Kidney capillary endothelial cell (primary cell): Measurements from ENCODE around the gene PPT1.

Source experiments
- DNase-seq: peaks from one replicate; pipeline ENCODE4 v3.0.0-alpha.2; 2018; ENCODE audit warnings: low spot score

PPT1 gene

DNA sequence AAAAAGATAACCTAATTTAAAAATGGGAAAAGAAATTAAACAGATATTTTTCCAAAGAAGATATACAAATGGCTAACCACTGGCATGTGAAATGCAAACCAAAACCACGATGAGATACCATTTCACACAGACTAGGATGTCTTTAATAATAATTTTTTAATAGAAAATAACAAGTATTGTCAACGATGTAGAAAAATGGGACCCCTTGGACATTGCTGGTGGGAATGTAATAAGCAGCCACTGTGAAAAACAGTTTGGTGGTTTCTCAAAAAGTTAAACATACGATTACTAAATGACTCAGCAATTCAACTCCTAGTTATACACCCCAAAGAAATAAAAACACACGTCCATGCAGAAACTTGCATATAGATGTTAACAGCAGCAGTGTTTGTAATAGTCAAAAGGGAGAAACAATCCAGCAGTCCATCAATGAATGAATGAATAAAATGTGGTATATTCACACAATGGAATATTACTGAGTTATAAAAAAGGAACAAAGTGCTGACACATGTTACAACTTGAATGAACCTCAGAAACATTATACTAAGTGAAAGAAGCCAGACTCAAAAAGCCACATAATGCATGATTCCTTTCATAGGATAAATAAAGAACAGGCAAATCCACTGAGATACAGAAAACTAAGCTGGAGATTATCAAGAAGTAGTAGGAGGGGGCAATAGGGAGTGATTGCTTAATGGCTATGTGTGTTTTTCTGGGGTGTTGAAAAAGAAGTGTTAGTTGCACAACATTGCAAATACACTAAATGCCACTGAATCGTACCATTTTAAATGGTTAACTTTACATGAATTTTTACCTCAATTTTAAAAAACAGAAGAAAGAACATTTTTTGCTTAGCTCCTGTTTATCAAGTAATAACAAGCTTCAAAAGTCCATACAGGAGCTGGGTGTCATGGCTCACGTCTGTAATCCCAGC is 4.1 kb downstream of the PPT1 start:
- DNase-seq, result no peak

DNA sequence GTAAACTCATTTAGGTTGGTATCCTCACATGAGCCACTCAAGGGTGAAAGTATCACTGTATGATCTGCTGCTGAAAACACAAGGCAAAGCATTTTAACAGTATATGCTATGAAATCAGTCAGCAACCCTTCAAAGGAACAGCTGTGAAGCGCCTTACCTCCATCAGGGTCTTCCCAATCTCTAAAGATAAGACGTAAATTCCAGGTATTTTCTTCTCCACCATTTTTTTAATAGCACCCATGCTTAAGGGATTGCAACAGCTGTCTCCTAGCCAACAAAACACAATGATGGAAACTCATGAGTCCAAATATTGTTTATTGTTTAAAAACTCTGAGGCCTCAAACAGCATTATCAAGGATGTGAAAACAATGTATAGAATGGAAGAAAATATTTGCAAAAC is 4.8 kb downstream of the PPT1 start:
- no peak for DNase-seq

DNA sequence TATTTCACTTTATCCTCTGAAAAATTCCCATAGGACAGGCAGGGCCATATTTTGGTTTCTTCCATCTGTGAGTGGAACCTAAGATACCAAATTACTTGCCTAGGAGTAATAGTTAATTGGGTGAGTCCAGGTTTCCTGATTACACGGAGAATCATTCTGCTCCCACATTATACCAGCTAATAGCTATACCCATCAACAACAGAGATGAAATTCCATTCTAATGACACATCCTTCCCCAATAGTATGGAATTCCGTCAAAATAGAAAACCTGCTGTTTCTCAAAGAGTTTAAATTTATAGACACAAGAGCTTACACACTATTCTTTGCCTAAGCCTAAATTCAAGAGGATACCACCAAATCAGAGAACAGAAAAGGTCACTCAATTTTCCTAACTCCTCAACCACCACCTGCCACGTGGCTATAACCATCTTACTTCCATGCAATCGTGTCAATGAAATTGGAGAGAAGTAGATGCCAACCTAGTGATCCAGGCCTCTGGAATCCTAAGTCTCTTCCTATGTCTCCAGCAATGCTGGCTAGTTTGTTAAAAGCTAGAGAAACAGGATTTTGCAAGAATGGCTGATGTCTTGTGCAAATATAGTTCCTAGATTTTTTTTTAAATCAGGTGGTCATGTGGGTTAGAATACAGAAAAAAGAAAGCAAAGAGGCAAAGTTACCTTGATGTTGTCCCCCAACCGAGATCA is 6.2 kb downstream of the PPT1 start:
- DNase-seq, result no peak

DNA sequence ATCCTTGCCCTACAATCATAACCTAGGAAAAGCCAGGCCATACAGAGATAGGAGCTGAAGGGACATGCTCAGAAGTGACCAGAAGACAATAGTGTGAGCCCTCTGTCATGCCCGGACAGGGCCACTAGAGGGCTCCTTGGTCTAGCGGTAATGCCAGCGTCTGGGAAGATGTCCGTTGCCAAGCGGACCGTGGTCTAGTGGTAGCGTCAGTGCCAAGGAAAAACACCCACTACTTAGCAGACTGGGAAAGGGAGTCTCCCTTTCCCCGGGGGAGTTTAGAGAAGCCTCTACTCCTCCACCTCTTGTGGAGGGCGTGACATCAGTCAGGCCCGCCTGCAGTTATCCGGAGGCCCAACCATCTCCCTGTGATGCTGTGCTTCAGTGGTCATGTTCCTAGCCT is 12.3 kb downstream of the PPT1 start:
- peak; percentile 33 for DNase-seq

DNA sequence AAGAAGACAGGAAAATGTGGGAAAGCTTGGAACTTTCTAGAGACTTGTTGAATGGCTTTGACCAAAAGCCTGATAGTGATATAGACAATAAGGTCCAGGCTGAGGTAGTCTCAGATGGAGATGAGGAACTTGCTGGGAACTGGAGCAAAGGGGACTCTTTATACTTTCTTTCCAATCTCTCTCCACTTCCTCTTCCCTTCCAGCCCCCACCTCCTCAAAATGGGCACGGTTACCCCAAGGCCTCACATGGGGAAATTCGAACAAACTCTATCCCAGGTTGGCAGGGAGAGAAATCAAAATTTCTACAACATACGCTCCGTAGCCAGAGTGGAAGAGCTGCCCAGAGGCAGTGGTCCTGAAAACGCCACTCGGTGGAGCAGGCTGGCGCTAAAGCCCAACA is 15.2 kb downstream of the PPT1 start:
- no peak for DNase-seq

DNA sequence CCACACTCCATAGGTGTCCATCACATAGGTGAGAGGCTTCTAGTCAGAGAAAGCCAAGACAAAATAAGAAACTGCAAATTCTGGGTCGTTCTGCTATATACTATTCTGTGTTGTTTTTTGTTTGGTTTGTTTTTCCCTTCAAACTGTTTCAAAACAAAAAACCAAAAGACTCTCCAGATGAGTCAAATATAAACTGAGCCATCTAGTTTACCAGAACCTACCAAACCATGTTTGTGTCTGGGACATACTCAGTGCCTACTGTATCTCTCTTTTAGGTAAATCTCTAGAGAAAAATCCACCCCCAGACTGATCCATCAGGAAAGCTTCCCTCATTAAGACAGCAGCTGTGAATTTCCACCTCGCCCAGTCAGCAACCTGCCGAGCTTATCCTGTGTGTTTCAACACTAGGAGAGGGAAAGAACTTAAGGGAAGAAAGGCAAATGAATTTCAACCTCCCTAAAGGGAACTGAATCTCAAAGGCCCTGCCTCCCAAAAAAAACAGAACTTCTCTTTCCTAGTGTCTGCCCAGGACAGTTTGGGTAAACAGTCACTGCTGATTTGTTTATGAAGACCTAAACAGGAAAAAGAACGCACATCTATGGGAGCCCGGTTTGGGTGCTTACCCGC is 17.2 kb downstream of the PPT1 start:
- DNase-seq, result no peak

DNA sequence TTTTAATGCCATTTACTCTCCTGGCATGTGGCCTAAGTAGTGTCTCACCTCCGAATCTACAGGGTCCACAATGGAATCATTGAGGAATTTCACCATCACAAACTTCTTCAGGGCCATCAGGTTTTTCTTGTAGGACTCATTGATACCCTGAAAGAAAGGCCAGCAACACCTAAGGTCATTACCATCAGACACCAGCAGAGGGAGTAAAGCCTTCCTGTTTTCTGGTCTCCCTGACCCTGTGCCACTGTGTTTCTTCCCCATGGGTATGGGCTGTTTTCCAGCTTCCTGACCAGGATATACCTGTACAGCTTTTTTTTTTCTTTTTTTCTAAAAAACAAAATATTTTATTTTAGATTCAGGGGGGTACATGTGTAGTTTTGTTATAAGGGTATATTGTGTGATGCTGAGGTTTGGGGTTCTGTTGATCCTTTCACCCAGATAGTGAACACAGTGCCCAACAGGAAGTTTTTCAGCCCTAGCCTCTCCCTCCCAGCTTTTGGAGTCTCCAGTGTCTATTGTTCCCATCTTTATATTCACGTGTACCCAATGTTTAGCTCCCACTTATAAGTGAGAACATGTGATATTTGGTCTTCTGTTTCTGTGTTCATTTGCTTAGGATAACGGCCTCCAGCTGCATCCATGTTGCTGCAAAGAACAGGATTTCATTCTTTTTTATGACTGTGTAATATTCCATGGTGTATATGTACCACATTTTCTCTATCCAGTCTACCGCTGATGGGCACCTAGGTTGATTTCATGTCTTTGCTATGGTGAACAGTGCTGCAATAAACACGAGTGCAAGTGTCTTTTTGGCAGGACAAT is 18.3 kb downstream of the PPT1 start:
- peak; percentile 58 for DNase-seq

DNA sequence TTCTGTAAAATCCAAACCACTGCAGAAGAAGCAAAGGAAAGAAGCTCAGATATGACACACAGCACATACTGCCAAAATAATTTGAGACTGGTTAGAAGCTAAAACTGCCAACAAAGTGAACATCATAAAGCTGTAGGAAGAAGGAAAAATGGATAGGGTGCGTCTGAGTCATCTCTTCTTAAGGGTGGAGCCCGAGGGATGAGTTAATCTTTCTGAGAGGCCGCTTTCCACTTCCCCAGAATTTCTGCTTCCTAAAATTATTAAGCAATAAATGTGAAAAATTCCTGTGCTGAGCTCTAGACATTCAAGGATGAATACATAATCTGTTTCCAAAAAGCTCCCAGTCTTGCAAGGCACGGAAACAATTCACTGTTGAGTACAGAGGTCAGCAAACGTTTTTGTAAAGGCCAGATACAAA is 20.1 kb downstream of the PPT1 start:
- no peak for DNase-seq

DNA sequence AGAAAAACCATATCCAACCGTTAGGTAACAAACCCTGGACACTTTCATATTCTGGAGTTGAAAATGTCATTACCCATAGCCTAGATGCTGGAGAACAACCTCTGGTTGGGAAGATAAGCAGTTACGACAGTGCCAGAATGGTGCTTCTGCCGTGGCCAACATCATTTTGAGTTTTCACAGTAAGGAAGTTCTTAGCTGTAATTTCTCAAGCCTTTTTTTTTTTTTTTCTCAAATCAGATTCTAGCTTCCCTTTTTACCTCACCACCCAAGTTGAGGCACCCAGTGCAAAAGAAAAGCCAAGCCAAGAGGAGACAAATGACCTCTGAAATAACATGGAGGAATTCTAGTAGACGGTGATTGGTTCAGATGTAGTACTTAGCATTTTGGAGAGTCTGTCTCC is 21.8 kb downstream of the PPT1 start:
- DNase-seq, result no peak

DNA sequence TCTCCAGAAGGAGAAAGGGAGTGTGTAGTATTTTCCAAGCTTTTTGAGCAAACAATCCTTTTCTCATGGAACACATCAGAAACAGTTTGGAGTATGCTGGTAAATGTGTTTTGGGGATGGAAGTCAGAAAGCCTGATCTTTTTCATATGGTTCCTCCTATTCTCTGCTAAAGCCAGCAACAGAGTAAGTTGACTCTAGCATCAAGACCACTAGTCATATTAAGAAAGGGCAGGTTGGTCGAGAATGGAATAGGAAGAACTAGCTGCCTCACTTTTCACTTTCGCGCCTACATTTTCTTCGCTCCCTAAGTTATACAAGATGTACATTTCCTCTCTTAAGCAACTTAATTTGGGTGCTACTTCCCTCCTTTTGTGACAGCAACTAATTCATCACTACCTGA is 24.0 kb downstream of the PPT1 start:
- no peak for DNase-seq

DNA sequence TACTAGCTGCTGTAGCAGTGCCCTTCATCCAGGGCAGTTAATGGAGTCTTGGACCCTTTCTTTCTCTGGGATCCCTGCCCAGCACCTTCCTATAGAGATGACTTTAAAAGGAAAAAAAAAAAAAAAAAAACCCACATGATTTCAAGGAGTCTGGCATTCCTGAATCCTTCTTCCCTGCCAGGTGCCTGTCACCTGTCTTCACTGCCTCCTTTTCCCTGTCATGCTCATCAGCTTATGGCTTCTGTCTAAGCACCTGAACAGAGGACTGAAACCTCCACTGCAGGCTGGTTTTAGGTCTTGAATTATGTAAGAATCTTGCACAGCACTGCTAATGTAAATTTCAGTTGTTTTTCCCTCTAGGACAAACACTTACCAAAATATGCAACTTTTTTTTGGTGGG is 24.9 kb downstream of the PPT1 start:
- DNase-seq, result no peak

DNA sequence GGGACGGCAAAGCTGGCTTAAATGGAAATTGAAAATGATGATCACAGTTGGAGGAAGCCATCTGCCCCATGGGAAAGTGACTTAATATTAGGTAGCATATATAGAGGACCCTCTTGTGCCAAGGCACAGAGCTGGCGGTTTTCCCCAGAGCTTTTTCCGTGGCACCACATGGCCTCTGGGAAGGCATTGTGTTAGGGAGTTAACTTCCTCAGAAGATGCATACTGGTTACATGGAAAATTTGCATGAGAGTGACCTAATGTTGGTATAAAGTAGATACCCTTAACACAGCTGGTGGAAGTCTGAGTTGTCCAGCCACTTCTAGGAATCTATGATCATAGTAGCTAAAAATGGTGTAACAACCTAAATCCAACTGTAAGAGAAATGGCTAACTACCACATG is 29.2 kb downstream of the PPT1 start:
- no peak for DNase-seq

DNA sequence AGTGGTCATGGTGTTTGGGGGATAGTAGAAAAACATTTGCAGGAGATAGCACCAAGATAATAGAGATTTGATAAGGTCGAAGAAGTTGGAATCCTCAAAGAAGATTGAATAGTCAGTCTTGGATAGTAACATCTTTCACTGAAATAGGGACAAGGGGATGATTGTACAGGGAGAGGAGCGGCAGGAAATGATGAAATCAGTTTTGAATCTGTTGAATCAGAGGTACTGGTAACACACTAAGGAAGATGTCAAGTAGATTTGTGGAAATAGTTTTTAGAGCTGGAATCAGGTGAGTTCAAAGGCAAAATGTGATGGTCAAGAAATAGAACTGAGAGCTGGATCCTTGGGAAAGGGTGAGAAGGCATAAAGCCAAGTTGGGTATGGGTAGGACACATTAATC is 30.0 kb downstream of the PPT1 start:
- no peak for DNase-seq

DNA sequence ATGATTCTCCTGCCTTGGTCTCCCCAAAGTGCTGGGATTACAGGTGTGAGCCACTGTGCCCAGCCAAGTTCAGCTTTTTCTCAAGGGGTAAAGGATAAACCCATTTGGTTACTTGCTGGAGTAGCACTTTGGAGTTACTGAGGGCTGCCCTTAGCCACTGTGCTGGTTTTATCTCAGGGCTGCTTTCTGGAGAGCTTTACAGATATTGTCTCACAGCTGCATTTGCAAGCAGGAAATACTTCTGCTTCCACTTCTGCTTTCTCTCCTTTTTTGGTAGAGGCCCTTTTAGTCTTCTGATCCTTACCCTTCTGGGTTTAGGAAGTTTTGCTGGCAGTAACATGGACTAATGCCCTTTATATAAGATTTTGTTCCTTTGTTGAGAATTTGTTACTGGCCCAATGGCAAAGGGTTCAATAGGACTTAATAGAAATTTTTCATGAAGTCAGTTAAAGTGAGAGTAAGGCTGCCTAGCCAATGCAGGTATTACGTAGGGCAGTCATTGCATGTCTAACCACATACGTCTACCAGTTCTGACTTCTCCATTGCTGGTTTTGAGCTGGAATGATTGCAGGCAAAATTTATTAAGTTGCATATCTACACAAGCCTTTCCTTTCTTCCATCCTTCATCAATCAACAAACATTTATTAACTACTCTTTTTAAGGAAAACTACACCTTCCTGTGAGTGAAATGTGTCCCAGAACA is 32.1 kb downstream of the PPT1 start:
- no peak for DNase-seq

DNA sequence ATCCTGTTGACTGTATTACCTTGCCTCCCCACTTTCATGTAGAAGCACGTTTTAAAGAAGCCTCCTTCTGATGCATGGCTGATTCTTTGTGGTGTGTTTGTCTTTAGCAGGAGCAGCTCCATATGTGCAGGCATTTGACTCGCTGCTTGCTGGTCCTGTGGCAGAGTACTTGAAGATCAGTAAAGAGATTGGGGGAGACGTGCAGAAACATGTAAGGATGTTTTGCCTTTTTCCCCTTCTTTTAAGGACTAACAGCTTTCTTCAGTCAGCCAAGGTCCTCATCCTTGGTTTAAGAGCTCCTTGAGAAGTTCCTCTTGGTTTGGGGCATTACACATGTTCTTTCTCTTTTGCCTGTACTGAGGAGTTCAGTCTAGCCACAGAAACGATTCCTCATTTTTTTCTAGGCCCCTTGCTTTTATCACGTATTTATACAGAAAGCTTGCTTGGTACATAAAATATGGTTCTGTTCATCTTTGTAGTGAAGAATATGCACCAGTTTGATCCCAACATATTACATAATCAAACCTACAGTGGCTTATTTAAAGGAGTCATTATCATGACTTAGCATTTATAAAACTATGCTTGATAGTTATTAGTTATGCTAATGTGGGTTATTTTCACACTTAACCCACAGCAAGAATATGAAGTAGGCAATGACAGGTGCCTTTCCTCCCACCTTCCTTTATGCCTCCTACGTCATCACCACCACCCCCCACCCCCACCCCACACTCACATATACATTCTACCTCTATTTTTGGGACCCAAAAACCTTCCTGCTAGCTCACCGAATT is 36.9 kb downstream of the PPT1 start:
- no peak for DNase-seq

DNA sequence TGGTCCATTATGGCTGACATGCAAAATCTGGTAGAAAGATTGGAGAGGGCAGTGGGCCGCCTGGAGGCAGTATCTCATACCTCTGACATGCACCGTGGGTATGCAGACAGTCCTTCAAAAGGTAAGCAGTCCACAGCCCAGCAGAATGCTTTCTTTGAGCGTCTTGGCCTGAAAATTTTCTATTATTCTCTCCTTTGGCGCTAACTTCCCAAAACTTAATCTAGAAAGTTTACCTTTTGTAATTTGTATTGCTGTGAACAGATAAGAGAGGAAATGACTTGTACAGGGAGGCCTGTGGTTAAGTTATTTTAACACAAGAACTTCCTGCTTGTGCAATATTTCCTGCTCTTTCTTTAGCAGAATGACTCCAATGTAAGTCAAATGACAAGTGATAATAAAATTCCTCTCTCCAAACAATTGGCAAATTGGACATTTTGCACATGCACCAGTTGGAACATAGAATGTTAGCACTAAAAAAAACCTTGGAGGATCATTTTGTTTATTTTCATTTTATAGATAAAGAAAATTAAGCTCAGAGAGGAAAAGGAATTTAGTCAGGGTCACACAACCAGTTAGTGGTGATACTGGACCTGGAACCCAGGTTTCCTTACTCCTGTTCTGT is 37.6 kb downstream of the PPT1 start:
- peak; percentile 73 for DNase-seq

DNA sequence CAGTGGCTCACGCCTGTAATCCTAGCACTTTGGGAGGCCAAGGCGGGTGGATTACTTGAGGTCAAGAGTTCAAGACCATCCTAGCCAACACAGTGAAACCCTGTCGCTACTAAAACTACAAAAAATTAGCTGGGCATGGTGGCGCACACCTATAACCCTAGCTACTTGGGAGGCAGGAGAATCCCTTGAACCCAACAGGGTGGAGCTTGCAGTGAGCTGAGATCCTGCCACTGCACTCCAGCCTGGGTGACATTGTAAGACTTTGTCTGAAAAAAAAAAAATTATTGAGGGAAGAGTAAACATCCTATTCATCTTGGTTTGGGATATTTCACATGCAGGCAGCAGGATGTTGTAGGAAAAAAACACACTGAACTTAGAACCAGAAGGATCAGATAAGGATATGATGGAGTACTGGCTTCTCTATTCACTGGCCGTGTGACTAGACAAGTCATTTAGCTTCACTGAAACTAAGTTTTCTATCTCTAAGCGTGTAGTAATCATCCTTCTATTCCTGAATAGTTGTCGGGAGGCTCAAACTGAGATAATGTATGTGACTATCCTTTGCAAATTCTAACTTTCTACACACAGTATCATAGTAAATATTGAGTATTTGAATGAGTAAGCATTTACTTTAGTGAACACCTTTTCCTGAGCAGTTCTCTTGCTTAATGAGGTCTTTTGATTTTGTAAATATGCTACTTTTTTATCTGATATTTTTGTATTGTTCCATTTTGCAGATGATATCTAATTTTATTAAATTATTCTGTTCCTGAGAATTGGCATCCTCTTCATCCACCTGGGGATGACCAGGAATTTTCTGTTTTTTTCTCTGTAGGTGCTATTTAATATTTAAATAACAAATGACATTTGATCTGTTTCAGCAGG is 38.4 kb downstream of the PPT1 start:
- DNase-seq, result no peak

DNA sequence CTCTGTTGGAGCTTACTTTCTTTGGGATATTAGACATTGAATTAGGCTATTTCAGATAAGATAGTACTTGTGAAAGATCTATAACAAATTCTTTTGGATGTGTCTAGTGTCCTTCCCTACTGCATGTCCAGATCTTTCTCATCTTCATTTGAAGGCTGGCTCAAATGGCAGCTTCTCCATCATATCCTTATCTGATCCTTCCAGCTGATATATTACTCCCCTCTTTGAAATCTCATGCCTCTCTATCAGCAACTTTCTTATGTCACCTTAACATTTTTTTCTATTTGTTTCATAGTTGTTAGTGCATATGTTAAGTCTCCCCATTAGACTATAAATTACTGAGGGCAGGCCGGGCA is 39.0 kb downstream of the PPT1 start:
- DNase-seq, result no peak

DNA sequence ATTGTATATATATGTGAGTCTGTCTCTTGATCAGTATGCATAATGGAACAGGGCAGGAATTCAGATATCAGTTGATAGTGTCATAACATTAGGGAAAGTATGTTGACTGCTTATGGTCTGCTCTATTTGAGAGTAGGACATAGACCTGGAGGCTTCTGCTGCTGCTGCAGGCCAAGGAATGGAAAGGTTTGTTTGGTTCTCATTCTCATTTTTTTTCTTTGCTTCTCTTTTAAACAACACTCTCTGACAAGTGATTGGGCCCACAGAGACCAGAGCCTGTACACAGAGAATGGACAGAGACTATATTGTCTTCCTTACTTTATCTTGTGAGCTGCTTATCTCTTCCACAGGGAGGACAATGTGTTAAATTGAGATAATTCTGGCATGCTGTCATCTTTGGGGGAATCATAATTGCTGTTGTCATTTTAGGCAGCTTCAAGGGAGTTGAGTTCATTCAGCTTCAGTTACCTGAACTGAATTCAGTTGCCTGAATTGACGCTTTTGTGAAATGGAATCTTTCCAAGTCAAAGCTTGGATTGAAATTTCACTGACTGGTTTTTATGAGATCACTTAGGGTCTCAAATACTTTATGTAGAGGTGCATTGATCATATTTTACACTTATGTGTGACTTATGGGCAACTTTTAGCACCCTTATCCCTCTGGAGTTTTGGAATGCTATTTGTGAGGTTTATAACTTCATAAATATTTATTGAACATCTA is 39.6 kb downstream of the PPT1 start:
- DNase-seq, result no peak
